ENCODE results near the gene ZNF441.
A peak's percentile ranks its signal among the peaks of the same experiment; 100 is the strongest.
"Not testable (repeated sequence)": the region's sequence is repeated elsewhere in the genome, so short reads cannot be mapped to it uniquely, and the experiment has no call there.

ZNF441 gene

DNA sequence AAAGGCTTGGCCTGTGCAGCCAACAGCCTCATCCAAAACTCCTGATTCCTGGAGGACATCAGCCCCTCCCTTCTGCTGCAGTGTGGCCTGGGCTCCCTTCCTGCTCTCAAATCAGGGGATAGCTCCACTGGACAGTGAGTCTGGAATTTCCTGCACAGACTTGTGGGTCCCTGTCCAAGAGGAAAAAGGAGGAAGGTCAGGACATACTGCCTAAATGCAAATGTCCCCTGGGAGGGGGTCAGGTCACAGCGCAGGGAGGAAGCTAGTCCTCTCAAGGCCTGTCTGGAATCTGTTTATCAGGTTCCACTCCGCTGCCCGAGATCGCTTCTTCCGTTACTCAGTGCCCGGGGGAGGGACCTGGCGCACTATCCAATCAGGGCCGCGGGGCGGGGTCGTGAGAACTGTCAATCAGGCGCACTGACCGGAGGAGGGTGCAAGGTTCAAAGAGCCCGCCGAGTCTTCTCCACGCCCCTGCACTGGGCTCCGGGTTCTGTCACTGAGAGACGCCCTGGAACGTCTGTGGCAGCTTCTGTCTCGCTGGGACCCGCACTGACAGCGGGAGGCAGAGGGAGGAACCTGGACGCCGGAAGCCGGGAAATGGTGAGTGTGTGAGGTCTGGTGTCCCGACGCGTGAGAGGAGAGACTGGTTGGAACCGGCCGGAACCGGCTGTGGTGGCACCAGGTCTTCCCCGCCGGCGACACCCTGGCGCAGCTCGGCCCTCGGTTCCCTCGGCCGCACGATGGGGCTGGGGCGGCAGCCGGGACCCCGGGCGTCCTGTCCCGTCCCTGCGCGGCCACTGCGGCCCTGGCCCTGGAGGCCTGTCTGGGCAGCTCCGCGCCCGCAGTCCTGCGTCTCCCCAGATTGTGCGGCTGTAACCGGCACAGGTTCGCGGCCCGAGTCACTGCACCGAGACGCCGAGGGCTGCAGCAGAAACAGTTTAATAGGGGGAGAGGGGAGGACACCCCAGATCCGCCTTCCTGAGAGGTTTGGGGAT lies at the start of gene ZNF441:
Gene ZNF441 (plus strand): TSS at position 404 of the 995 bp plus-strand sequence. CDS start 194 bp downstream, at position 598.
- peak; percentile 91 for DNase-seq

DNA sequence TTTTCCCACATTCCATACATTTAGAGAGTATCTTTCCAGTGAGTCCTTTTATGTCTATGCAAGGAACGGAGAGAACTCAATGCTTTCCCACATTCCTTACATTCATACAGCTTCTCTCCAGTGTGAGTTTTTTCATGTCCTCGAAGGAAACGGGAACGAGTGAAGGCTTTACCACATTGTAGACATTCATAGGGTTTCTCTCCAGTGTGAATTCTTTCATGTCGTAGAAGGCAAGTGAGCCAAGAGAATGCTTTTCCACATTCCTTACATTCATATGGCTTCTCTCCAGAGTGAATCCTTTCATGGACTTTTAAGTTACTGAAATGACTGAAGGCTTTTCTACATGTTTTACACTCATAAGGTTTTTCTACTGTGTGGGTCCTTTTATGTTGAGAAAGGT lies 45.1 kb upstream of the ZNF441 start:
- DNase-seq: no peak

DNA sequence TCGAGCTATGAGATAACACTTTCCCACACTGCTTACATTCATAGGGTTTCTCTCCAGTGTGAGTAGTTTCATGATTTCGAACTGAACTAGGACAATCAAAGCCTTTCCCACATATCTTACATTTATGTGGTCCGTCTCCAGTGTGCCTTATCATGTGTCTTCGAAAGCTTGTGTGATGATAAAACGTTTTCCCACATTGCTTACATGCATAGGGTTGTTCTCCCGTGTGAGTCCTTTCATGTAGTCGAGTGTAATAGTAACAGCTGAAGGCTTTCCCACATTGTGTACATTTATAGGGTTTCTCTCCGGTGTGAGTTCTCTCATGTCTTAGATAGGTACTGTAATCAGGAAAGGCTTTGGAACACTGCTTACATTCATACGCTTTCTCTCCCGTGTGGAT lies 44.4 kb upstream of the ZNF441 start:
- no peak for DNase-seq

DNA sequence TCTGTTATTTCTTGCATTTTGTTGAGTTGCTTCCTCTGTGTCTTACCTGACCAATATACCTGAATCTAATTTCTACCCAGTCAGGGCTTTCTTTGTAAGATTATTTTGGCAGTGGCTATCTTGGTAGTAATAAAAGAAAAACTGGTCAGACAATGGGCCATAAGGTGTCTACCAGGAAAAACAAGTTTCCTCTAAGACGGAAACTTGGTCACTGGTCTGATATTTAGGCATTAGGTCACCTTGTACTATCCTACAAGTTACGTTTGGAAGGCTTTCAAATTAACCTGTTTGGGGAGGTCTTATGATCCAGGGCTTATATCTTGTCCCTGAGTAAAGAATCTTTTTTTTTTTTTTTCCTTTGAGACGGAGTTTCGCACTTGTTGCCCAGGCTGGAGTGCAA lies 37.2 kb upstream of the ZNF441 start:
- no peak for DNase-seq

DNA sequence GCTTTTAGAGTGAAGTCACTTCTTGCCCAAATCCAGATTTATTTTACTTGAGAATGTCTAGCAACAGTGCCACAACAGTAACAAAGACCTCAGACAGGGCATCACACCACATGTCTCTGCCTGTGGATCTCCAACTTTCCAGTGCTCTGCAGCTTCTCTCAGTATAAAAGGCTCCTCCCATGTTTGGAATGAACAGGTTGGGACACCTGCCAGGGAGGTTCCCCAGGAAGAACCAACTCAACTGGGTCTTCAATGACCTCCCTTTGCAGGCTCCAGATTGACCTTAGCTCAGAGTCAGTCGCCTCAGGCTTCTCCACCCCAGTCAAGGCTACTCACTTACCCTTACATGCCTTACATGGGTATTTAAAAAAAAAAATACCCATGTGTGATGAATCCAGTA lies 31.4 kb upstream of the ZNF441 start:
- DNase-seq: no peak

DNA sequence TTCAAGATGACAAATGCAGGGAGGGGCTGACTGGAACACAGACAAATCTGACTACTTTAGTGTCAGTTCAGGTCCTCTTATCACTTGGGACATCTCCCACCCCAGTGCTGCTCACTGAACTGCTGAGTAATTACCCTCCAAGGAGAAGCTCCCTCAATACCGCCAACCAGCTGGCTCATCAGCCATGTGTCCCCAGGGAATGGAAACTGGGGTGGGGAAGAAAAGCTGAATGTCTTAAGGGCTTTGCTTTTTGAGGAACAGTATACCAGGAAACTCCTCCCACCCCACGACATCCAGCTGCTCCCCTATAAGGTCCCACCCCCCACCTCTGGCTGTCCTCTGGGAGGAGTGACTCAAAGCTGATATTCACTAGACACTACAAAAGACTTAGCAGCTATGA lies 30.1 kb upstream of the ZNF441 start:
- DNase-seq: no peak

DNA sequence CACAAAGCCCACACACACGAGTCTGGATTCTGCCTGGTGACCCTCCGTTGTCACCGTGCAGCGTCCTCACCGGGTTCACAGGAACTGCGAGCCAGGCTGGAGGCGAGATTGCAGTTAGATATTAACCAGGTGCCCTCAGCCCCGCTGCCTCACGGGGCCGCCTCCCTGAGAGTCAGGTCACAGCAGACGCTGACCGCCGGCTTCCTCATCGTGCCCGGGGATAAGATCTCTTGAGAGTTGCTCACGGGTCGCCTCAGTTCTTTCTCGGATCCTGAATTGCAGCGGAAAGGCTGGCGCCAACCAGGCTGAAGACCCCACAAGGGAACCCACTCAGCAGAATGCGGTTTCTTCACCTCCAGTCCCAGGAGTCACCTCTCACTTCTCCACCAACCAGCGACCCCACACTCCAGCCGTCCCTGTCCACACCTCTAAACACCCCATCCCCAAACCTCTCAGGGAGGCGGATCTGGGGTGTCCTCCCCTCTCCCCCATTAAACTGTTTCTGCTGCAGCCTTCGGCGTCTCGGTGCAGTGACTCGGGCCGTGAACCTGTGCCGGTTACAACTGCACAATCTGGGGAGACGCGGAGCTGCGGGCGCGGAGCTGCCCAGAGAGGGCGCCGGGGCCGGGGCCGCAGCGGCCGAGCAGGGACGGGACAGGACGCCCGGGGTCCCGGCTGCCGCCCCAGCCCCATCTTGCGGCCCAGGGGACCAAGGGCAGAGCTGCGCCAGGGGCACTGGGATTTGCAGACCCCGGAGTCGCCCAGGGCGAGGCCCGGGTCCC lies 28.6 kb upstream of the ZNF441 start:
- peak; percentile 28 for DNase-seq

DNA sequence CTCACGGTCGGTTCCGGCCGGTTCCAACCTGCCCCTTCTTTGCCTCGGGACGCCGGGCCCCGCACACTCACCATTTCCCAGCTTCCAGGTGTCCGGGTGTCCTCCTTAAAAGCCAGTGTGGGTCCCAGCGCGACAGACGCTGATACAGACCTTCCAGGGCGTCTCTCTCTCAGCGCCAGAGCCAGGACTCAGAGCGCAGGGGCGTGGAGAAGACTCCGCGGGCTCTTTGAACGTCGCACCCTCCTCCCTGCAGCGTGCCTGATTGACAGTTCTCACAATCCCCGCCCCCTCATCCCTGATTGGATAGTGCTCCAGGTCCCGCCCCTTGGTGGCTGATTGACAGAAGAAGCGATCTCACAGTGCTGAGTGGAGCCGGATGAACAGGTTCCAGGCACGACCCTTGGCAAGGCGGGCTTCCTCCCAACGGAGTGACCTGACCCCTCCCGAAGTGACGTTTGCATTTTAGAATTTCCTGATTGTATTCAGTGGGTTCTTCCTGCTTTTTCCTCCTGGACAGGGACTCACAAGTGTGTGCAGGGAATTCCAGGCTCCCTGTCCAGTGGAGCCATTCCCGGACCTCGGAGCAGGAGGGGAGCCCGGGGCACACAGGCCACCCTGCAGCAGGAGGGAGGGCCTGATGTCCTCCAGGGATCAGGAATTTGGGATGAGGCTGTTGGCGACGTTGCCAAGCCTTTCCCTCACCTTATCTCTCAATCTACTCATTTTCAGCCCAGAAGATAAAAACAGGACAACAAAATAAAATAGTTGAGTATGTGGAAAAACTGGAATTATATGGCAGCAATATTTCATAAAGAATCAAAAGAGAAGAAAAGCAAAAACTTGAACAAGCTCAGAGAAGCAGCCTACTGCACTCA lies 27.8 kb upstream of the ZNF441 start, which contains the start of gene ZNF823:
Gene ZNF823 (minus strand): TSS at position 201 of the 875 bp plus-strand sequence. CDS start 127 bp downstream, at position 74.
- DNase-seq: peak; percentile 96

DNA sequence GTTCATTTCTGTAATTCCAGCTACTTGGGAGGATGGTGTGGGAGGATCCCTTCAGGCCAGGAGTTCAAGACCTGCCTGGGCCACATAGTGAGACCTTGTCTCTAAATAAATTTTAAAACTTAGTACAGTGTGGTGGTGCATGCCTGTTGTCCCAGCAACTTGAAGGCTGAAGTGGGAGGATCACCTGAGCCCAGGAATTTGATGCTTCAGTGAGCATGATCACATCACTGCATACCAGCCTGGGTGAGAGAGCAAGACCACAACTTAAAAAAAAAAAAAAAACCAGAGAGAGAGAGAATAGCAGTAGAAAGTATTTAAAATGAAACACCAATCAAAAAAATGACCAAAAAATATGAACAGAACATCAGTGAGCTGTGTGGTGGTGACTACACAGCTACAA lies 20.9 kb upstream of the ZNF441 start:
- no peak for DNase-seq

DNA sequence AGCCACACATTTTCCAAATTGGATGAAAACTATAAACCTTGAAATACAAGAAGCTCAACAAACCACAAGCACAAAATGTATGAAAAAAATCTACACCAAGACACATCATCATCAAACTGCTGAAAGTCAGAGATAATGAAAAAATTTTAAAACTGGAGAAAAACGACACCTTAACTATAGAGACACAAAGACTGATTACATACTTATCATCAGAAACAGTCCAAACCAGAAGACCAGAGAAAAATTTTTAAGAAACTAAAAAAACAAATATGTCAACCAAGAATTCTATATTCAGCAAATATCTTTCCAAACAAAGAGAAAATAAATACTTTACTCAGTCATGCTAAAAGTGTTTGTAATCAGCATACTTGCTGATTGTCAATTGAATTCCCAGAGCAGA lies 19.5 kb upstream of the ZNF441 start:
- DNase-seq: no peak

DNA sequence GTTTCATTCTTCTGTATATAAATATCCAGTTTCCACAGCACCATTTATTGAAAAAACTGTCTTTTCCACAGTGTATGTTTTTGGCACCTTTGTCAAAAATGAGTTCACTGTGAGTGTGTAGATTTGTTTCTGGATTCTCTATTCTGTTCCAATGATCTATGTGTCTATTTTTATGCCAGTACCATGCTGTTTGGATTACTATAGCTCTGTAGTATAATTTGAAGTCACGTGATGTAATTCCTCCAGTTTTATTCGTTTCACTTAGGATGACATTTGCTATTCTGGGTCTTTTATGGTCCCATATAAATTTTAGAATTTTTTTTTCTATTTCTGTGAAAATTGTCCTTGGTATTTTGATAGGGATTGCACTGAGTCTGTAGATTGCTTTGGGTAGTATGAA lies 17.0 kb upstream of the ZNF441 start:
- DNase-seq: no peak

DNA sequence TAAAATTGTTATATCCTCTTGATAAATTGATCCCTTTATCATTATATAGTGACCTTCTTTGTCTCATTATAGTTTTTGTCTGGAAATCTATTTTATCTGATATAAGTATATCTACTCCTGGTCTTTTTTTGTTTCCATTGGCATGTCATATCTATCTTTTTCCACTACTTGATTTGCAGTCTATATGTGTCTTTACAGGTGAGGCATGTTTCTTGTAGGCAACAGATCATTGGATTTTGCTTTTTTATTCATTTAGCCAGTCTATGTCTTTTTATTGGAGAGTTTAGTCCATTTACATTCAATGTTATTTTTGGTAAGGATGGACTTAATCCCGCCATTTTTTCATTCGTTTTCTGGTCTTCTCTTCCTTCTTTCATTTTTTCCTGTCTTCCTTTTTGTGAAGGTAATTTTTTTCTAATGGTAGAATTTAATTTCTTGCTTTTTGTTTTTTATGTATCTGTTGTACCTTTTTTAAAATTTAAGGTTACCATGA lies 14.5 kb upstream of the ZNF441 start:
- DNase-seq: no peak

DNA sequence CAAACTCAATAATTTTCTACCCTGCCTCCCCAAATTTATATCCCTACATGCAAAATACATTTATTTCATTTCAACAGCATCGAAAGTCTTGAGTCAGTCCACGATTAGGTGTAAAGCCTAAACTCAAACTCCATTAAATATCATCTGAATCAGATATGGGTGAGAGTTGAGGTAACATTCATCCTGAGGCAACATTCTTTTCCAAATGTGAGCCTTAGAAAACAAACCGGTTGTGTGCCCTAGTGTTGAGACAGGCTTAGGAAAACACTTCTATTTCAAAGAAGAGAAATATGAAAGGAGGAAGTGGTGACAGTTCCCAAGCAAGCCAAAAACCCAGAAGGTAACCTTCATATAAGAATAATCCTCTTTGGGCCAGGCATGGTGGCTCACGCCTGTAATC lies 12.1 kb upstream of the ZNF441 start:
- DNase-seq: no peak

DNA sequence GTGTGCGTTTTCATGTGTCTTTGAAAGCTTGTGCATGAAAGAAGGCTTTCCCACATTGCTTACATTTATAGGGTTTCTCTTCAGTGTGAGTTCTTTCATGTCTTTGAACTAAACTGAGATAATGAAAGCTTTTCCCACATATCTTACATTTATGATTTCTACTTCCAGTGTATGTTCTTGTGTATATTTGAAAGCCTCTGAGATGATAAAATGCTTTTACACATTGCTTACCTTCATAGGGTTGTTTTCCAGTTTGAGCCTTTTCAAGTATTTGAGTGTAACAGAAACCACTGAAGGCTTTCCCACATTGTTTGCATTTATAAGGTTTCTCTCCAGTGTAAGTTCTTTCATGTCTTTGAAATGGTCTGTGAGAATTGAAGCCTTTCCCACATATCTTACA lies 9.8 kb upstream of the ZNF441 start:
- DNase-seq: no peak

DNA sequence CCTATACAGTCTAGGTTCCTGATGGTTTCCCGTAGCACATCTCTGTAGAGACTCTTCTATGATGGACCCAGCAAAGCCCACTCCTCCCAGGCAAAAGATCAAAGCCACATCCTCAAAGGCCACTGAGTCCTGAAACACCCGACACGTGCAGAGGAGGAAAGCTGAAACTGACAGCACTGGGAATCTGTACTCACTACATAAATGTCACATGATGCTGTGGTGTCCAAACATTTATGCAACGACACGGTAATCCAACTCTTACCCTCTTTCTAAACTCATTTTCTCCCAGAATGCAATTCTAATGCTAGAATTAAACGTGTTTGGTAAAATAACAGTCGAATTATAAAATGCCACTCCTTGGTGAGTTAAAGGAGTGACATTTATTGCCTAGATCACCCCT lies 7.0 kb upstream of the ZNF441 start:
- no peak for DNase-seq

DNA sequence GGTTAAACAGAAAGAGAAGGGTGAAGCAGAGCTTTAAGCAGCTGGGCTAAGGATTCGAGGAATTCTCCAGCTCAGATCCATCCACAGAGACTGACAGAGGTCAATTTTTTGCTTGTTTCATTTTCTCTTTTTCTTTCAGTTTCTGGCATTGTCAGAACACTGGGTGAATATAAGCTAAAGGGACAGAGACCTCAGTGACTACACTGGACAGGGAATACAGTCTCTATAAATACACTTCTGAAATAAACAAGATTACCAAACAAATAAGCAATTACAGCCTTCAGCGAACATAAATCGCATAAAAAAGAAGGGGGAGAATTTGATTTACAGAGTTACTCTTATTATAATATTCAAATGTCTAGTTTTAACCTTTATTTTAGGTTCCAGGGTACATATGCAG lies 3.7 kb upstream of the ZNF441 start:
- no peak for DNase-seq

DNA sequence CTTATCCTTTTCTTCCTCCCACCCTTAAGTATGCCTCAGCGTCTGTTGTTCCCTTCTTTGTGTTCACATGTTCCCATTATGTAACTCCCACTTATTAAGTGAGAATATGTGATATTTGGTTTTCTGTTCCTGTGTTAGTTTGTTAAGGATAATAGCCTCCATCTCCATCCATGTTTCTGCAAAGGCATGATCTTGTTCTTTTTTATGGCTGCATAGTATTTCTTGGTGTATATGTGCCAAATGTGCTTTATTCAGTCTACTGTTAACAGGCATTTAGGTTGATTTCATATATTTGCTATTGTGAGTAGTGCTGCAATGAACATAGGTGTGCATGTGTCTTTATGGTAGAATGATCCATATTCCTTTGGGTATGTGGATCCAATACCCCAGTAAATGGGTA lies 3.2 kb upstream of the ZNF441 start:
- no peak for DNase-seq

DNA sequence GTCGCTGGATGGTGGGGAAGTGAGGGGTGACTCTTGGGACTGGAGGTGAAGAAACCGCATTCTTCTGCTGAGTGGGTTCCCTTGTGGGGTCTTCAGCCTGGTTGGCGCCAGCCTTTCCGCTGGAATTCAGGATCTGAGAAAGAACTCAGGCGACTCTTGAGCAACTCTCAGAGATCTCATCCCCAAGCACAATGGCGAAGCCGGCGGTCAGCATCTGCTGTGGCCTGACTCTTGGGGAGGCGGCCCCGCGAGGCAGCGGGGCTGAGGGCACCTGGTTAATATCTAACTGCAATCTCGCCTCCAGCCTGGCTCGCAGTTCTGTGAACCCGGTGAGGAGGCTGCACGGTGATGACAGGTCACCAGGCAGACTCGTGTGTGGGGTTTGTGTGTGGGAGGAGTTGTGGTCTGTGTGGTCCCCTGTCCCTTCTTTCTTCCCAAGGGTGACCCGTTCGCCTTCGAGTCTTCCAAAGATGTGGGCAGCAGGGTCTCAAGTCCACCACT lies 883 bp downstream of the ZNF441 start:
- peak; percentile 4 for DNase-seq

DNA sequence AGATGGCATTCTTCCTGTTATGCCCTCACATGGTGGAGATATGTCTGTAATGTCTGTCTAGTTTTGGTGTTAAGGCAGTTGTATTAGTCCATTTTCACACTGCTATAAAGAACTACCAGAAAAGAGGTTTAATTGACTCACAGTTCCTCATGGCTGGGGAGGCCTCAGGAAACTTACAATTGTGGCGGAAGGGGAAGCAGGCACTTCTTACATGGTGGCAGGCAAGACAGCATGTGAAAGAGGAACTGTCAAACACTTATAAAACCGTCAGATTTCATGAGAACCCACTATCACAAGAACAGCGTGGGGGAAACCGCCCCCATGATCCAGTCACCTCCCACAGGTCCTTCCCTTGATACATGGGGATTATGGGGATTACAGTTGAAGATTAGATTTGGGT lies 3.2 kb downstream of the ZNF441 start:
- no peak for DNase-seq

DNA sequence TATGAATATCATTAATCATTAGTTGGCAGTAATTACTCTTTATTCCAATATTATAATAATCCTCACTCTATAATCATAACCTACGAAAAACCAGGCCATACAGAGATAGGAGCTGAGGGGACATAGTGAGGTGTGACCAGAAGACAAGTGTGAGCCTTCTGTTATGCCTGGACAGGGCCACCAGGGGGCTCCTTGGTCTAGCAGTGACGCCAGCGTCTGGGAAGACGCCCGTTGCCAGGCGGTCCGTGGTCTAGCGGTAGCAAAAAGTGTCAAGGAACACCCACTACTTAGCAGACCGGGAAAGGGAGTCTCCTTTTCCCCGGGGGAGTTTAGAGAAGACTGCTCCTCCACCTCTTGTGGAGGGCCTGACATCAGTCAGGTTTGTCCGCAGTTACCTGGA lies 4.7 kb downstream of the ZNF441 start:
- not testable (repeated sequence) for DNase-seq

DNA sequence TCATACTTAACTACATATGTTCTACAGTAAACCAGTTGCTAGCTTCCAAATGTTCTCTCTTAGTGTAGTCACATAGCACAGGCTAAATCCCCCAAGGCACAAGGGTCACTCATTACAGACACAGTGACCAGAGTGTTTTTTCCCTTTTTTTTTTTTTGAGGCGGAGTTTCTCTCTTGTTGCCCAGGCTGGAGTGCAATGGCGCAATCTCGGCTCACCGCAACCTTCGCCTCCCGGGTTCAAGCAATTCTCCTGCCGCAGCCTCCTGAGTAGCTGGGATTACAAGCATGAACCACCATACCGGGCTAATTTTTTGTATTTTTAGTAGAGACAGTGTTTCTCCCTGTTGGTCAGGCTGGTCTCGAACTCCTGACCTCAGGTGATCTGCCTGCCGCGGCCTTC lies 9.9 kb downstream of the ZNF441 start:
- not testable (repeated sequence) for DNase-seq

DNA sequence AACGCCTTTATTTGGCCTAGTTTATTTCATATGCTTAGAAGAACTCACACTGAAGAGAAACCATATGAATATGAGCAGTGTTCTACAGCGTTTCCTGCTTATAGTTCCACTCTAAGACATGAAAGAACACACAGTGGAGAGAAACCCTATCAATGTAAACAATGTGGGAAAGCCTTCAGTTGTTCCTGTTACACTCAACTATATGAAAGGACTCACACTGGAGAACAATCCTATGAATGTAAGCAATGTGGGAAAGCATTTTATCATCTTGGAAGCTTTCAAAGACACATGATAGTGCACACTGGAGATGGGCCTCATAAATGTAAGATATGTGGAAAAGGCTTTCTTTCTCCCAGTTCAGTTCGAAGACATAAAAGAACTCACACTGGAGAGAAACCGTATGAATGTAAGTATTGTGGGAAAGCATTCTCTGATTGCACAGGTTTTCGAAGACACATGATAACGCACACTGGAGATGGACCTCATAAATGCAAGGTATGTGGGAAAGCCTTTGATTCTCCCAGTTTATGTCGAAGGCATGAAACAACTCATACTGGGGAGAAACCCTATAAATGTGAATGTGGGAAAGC lies 13.7 kb downstream of the ZNF441 start:
- no peak for DNase-seq

Measured in activated CD4-positive, alpha-beta T cell treated with anti-CD3 and anti-CD28 coated beads, Interleukin-2, amount 50 U/mL, for 1 hour (primary cell).